ENCODE results near the gene KCTD2. TPM values are rescaled to one million over a fixed set of nuclear protein-coding genes. Genes with fewer than 3 reads are reported as not detected.
"Not testable (repeated sequence)": the region's sequence is repeated elsewhere in the genome, so short reads cannot be mapped to it uniquely, and the experiment has no call there.

Gene KCTD2, protein sequence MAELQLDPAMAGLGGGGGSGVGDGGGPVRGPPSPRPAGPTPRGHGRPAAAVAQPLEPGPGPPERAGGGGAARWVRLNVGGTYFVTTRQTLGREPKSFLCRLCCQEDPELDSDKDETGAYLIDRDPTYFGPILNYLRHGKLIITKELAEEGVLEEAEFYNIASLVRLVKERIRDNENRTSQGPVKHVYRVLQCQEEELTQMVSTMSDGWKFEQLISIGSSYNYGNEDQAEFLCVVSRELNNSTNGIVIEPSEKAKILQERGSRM
- polyA plus RNA-seq (ENCODE audit: insufficient read length) = 25.1 TPM

DNA sequence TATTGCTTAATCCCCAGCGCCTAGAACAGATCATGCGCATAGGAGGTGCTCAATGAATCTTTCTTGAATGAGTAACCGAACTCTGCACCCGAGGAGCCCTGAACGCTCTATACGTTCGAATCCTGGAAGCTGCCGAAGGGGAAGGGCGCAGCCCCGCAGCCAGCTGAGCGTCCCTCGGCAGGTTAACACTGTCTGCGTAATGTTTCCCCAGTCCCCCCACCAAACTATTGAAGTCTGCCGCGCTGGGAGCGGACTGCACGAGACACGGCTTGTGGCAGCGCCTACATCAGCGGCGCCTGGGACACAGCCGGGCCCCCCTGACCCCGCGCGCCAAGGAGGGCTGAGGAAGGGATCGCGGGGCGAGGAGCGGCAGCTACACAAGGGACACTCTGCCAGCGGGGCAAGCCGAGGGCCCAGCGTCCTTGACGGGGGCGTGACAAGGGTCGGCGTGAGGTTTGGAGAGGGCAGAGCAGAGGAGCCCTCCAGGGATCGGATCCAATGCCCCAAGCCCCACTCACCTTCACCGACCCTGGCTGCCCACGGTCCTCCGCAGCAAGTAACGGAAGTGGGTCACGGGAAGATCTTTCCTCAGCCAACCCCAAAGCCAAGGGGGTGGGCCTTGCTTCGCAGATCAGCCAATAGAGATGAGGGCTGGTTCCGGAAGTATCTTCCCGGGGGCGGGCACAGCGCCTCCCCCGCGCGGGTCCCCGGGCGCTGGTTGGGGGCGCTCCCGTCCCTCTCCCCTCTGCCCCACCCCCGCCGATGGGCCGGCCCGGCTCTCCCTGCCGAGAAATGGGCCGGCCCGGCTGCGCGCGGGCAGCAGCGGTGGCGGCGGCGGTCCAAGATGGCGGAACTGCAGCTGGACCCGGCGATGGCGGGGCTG, at the start of gene KCTD2, which contains the start of gene ATP5PD:
KCTD2 (plus strand) TSS at position 819 of the 883 bp plus-strand sequence; CDS start at position 845, 26 bp downstream.
ATP5PD (minus strand) TSS at position 563 of the 883 bp plus-strand sequence. CDS start 4,319 bp downstream, outside the sequence.
- peak; percentile 98 for DNase-seq

- DNase-seq = no peak
Observed at GRCh38 chr17:74998783-74999182, 48.2 kb upstream of the KCTD2 start.

- DNase-seq = no peak
Observed at GRCh38 chr17:74999523-74999922, 47.5 kb upstream of the KCTD2 start.

GRCh38 chr17:75001915-75002843, 44.8 kb upstream of the KCTD2 start:
- DNase-seq = no peak

DNA sequence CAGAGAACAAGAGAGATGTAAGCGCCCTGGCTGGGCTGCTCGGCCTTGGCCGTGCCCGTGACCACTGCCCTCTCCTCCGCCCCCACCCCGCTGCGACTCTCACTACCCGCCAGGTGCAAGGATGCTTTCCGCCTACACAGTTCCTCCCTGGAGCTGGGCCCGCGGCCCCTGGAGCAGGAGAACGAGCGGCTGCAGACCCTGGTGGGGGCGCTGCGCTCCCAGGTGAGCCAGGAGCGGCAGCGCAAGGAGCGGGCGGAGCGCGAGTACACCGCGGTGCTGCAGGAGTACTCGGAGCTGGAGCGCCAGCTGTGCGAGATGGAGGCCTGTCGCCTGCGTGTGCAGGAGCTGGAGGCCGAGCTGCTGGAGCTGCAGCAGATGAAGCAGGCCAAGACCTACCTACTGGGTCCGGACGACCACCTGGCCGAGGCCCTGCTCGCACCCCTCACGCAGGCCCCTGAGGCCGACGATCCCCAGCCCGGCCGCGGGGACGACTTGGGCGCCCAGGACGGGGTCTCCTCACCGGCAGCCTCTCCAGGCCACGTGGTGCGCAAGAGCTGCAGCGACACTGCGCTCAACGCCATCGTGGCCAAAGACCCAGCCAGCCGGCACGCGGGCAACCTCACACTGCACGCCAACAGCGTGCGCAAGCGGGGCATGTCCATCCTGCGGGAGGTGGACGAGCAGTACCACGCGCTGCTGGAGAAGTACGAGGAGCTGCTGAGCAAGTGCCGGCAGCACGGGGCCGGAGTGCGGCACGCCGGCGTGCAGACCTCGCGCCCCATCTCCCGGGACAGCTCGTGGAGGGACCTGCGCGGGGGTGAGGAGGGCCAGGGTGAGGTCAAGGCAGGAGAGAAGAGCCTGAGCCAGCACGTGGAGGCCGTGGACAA, 43.7 kb upstream of the KCTD2 start:
- no peak for DNase-seq

GRCh38 chr17:75003957-75004355, 43.1 kb upstream of the KCTD2 start:
- DNase-seq = no peak

- no peak for DNase-seq
Observed at GRCh38 chr17:75004371-75004770, 42.7 kb upstream of the KCTD2 start.

DNA sequence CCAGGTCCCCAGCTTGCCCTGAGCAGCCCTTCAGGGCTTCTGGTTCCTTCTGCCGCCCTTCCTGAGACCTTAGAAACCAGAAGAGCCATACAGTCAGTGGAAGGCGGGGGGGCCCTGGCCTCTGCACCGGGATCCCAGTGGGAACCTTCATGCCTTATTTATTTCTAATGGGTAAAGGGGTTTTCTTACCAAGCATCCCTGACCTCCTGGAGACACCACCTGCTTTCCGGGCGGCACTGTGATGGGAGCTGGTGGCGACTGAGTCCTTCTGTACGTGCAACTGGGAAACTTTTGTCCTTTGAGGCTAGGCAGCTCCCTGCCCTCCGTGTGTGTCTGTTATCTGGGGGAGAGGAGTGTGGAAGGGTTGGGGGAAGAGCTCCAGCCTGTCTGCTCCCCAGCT, 41.7 kb upstream of the KCTD2 start:
- DNase-seq = no peak

DNA sequence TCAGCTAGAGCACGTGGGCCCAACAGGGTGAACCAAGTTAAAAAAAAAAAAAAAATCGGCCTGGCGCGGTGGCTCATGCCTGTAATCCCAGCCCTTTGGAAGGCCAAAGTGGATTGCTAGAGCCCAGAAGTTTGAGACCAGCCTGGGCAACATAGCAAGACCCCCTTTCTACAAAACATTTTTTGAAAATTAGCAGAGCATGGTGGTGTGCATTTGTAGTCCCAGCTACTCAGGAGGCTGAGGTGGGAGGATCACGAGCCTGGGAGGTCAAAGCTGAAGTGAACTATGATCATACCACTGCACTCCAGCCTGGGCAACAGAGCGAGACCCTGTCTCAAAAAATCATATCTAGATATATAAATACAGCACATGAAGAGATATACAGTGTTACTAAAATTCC, 40.9 kb upstream of the KCTD2 start:
- DNase-seq = not testable (repeated sequence)

- DNase-seq = no peak
Observed at GRCh38 chr17:75006653-75007052, 40.4 kb upstream of the KCTD2 start.

DNA sequence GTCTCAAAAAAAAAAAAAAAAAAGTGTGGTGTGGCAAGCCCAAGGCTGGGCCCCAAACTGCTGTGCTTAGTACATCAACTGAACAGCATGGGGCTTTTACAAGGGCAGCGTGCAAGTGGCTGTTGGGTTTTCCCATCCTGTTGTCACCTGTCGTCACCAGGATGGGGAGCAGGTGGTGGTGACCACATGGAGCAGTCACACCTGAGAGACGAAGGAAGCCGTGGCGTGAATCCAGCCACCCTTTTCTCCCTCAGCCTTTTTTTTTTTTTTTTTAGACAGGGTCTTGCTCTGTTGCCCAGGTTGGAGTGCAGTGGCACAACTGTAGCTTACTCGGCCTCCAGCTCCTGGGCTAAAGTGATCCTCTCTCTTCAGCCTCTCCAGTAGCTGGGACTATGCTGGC, 38.7 kb upstream of the KCTD2 start:
- DNase-seq = no peak

DNA sequence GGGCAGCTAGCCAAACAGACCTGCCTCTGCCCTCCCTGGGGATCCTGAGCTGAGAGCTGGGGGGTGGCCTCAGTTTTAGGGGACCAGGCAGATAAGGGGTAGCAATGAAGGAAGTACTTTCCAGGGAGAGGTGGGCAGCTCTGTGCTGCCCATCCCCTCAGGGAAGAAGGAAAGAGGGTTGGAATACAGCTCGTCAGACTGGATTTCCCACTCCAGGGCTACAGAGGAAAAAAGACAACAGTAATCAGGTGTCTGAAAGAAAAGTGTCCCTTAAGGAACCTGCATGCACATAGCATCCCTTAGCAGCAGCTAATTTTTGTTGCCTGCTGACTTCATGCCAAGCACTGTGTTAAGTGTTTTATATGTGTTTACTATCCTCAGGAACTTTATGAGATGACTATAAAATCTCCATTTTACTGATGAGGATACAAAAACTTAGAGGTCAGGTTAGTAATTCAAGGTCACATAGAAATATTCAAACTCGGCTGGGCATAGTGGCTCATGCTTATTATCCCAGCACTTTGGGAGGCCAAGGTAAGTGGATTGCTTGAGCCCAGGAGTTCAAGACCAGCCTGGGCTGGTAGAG, 37.8 kb upstream of the KCTD2 start:
- DNase-seq = no peak

- peak; percentile 78 for DNase-seq
Observed at GRCh38 chr17:75010683-75011400, 36.2 kb upstream of the KCTD2 start.

DNA sequence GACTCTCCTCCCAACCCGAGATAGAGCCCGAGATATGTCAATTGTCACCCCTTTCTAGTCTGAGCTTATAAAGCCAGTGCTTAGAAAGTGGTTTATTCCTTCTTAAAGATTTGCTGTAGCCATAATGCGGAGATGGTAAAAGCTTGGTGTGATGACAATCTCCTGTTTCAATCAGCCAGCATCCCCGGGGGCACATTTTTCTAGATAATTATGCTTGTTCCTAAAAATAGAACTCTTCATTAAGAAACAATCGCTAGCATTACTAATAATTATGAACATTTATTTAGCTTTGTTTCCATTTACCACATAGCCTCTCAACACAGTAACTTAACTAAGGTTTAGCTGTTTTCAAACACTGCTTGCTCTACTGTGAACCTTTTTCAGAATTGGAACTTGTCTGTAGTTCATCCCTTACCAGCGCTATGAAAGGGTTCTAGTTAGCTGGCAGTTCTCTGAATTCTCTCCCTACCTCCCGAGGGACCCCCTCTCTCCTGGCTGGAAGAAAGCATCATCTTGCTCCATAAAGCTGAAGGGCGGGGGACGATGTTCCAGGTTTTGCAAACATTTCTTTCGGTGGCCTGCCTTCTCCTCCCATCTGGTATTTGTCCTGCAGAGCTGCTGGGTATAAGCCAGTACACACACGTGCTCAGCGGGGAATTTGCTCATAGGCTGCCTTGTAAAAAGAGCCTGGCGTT, 35.5 kb upstream of the KCTD2 start:
- DNase-seq = peak; percentile 77

GRCh38 chr17:75012096-75012345, 35.0 kb upstream of the KCTD2 start:
- no peak for DNase-seq

- peak; percentile 88 for DNase-seq
Observed at GRCh38 chr17:75012346-75013091, 34.5 kb upstream of the KCTD2 start, which contains the start of gene MRPL58. Gene MRPL58 (plus strand): TSS chr17:75012670. CDS start chr17:75012687, 17 bp downstream.

DNA sequence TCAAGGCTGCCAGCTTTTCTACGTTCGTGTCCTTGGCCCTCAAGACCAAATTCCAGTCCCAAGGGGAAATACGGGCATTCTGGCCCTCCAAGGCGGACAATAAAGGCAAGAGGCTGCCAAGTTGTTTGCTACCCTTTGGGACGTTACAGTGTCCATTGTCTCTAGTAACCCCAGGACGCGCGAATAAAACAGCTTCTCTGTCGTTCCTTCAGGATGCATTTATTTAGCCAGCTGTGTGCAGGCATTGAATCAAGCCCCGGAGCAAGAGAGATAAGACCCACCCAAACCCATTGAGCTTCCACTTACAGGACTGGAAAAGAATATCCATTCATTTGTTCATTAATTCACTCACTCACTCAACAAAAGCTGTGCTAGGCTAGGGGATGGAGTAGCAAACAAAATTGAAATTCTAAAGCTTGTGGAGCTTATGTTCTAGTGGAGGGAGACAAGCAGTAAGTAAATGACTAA, 33.9 kb upstream of the KCTD2 start:
- no peak for DNase-seq

DNA sequence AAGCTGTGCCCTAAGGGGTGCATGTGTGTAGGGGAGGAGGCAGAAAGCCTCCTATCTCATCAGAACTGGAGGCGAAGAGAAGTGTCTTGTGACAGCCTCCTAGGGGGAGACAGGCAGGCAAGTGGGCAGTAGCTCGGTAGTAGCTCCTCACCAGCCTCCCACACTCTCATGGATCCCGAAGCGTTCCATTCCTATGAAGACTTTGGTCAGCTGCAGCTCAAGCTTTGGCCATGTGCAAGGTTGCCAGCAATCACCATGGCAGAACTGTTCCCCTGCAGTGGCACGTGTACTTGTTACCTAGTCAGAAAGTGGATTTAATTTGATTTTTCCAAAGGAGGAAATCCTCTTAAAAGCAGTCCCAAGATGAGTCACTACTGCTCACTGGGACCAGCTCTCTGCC, 27.9 kb upstream of the KCTD2 start:
- DNase-seq = no peak

- no peak for DNase-seq
Observed at GRCh38 chr17:75019710-75020109, 27.3 kb upstream of the KCTD2 start.

Measured in hindlimb muscle (tissue), 1 donor.